K562 (cell line): Measurements from ENCODE around the gene KCNN3. TPM values are rescaled to one million over a fixed set of nuclear protein-coding genes. Genes with fewer than 3 reads are reported as not detected.

Experiments used
- ATAC-seq: fragments of 200-7000 bp; cut with Tn5 transposase; 3 replicates; pipeline ENCODE4 v1.9.1; 2020; ENCODE audit warnings: moderate library complexity
- BruUV-seq: library from RNA; stranded (reverse); fragments of 400-500 nt; replicated peaks from 2 replicates; lab custom pipeline; 2021; lab: Mats Ljungman, UMichigan
- CTCF ChIA-PET: fragments of 300-600 bp; formaldehyde crosslinking; extraction: SDS; loops from one replicate; lab custom pipeline; 2021; ENCODE audit warnings: low intra/inter-chr PET ratio; lab: Yijun Ruan, JAX
- POLR2A ChIA-PET: fragments of 300-600, 350-650 bp; sonication (Branson Sonifier 250); formaldehyde crosslinking; extraction: SDS; loops from one replicate; lab custom pipeline; 2021; ENCODE audit warnings: antibody characterized with exemption, inconsistent platforms; lab: Yijun Ruan, JAX
- DNase-seq, 4 experiments: peaks; one replicate each; pipeline versions ENCODE4 v3.0.0 to v3.0.0-alpha.2; 2011 to 2018; ENCODE audit warnings: low spot score in 3 of 4, mixed read lengths in 3 of 4; ENCODE audit errors: extremely low read depth in 1 of 4
- FAIRE-seq: peaks from 2 replicates; lab custom pipeline; 2011; peaks lifted over from hg19 to GRCh38; lab: Jason Lieb, UNC
- H2AFZ ChIP-seq: 2 replicates; pipeline ENCODE4 v1.6.0; 2011; ENCODE audit warnings: low read depth, low read length, control low read depth, inconsistent platforms
- H3K27ac ChIP-seq: fragments of 200-600 bp; 3 replicates; pipeline ENCODE4 v1.8.0; 2011; ENCODE audit warnings: low read depth, mild to moderate bottlenecking, control low read depth, inconsistent platforms, low read length, moderate library complexity, mixed read lengths; ENCODE audit errors: extremely low read depth
- H3K27me3 ChIP-seq, 2 experiments: fragments of 300-600 bp in 1 of 2; 2 replicates in 1 of 2; 3 replicates in 1 of 2; pipeline versions ENCODE4 v1.6.0 to v1.8.0; 2011; ENCODE audit warnings: inconsistent platforms in 2 of 2, low read length in 2 of 2, mild to moderate bottlenecking in 1 of 2, mixed read lengths in 1 of 2, moderate library complexity in 1 of 2; ENCODE audit not compliant: control insufficient read depth in 2 of 2, insufficient read depth in 2 of 2
- H3K36me3 ChIP-seq: fragments of 300-600 bp; 3 replicates; pipeline ENCODE4 v1.8.0; 2011; ENCODE audit warnings: mild to moderate bottlenecking, low read length, inconsistent platforms; ENCODE audit not compliant: control insufficient read depth, insufficient read depth
- H3K4me1 ChIP-seq, 2 experiments: fragments of 200-600 bp in 1 of 2; replicated peaks in 1 of 2; 2 replicates in 1 of 2; 3 replicates in 1 of 2; pipeline versions ENCODE4 v1.5.1 to v1.8.0; 2011; ENCODE audit warnings: inconsistent platforms in 2 of 2, low read length in 2 of 2, mild to moderate bottlenecking in 1 of 2, mixed read lengths in 1 of 2, moderate library complexity in 1 of 2; ENCODE audit not compliant: control insufficient read depth in 2 of 2, insufficient read depth in 2 of 2
- H3K4me2 ChIP-seq: 2 replicates; pipeline ENCODE4 v1.6.1; 2011; ENCODE audit warnings: low read length, control low read depth, inconsistent platforms, mixed read lengths; ENCODE audit not compliant: insufficient read depth
- H3K4me3 ChIP-seq: fragments of 200-600 bp; sonication (generic), shearing (Covaris generic); 2 replicates; pipeline ENCODE4 v1.5.1; 2016; ENCODE audit warnings: control low read depth, inconsistent platforms
- H3K79me2 ChIP-seq: fragments of 200-600 bp; 3 replicates; pipeline ENCODE4 v1.8.0; 2011; ENCODE audit warnings: low read length, inconsistent platforms; ENCODE audit not compliant: control insufficient read depth, insufficient read depth
- H3K9ac ChIP-seq, 2 experiments: 2 replicates each; pipeline versions ENCODE4 v1.6.0 to v1.6.1; 2011; ENCODE audit warnings: low read depth in 2 of 2, low read length in 2 of 2, control low read depth in 1 of 2, inconsistent platforms in 1 of 2, mild to moderate bottlenecking in 1 of 2, mixed read lengths in 1 of 2; ENCODE audit not compliant: insufficient read depth in 1 of 2
- H3K9me1 ChIP-seq: one replicate; pipeline ENCODE4 v1.6.0; 2011; ENCODE audit warnings: inconsistent platforms, mild to moderate bottlenecking, low read length, moderate library complexity; ENCODE audit not compliant: control insufficient read depth, insufficient read depth
- H3K9me3 ChIP-seq: replicated peaks from 2 replicates; pipeline ENCODE4 v1.5.1; 2011; ENCODE audit warnings: low read depth, low read length, inconsistent platforms; ENCODE audit not compliant: control insufficient read depth, insufficient read depth
- H4K20me1 ChIP-seq: replicated peaks from 2 replicates; pipeline ENCODE4 v1.6.1; 2011; ENCODE audit warnings: low read length, inconsistent platforms, mixed read lengths; ENCODE audit not compliant: control insufficient read depth, insufficient read depth
- BRF1 ChIP-seq: IDR thresholded peaks from 3 replicates; pipeline ENCODE4 v1.6.1; 2011; ENCODE audit warnings: borderline replicate concordance, mild to moderate bottlenecking; ENCODE audit not compliant: insufficient read length; ENCODE audit errors: extremely low read depth
- E2F5 ChIP-seq: sonication (generic); formaldehyde crosslinking; IDR thresholded peaks from 2 replicates; pipeline ENCODE4 v1.8.0; 2022; ENCODE audit warnings: mild to moderate bottlenecking, missing genetic modification reagents
- HSF4 ChIP-seq: fragments of 250-450 bp; sonication (Bioruptor Pico); IDR thresholded peaks from 2 replicates; pipeline ENCODE4 v2.1.2; 2022; ENCODE audit warnings: mild to moderate bottlenecking, moderate library complexity, borderline replicate concordance
- KAT7 ChIP-seq: sonication (generic); formaldehyde crosslinking; IDR thresholded peaks from 2 replicates; pipeline ENCODE4 v1.8.0; 2022; ENCODE audit warnings: missing genetic modification reagents, mild to moderate bottlenecking, borderline replicate concordance
- KLF10 ChIP-seq: fragments of 250-450 bp; sonication (Bioruptor Pico); IDR thresholded peaks from 2 replicates; pipeline ENCODE4 v1.6.1; 2021; ENCODE audit warnings: matching md5 sums
- MCM7 ChIP-seq, 2 experiments: fragments of 450-650 bp; IDR thresholded peaks; 2 replicates each; pipeline ENCODE4 v1.6.1; 2016 to 2018
- MEF2D ChIP-seq: conservative IDR thresholded peaks from 2 replicates; pipeline ENCODE4 v1.6.1; 2016; ENCODE audit warnings: low read depth, missing genetic modification characterization, missing compliant biosample characterization
- SMARCC2 ChIP-seq: fragments of 450-650 bp; IDR thresholded peaks from 2 replicates; pipeline ENCODE4 v1.6.1; 2017; ENCODE audit warnings: antibody characterized with exemption, moderate library complexity, mild to moderate bottlenecking, low read depth
- SRF ChIP-seq, 2 experiments: fragments of 250-450, 450-650 bp in 1 of 2; sonication (Bioruptor Pico) in 1 of 2; sonication (generic) in 1 of 2; formaldehyde crosslinking; IDR thresholded peaks; 2 replicates each; pipeline versions ENCODE4 v1.5.0 to v1.5.1; 2020 to 2022; ENCODE audit warnings: mild to moderate bottlenecking in 1 of 2, missing genetic modification reagents in 1 of 2
- STAG1 ChIP-seq: sonication (generic); formaldehyde crosslinking; IDR thresholded peaks from 2 replicates; pipeline ENCODE4 v1.5.0; 2020; ENCODE audit warnings: missing genetic modification reagents, borderline replicate concordance
- ZKSCAN3 ChIP-seq: fragments of 250-450 bp; sonication (Bioruptor Pico); IDR thresholded peaks from 2 replicates; pipeline ENCODE4 v1.4.0; 2020
- ZNF239 ChIP-seq: fragments of 250-450 bp; sonication (Bioruptor Pico); IDR thresholded peaks from 2 replicates; pipeline ENCODE4 v1.4.0; 2020; ENCODE audit warnings: mild to moderate bottlenecking
- ZNF778 ChIP-seq: fragments of 450-650 bp; formaldehyde crosslinking; IDR thresholded peaks from 2 replicates; pipeline ENCODE4 v1.4.0; 2020; ENCODE audit warnings: mild to moderate bottlenecking, moderate library complexity
- WGBS: fragments of 100-300 bp; shearing (Covaris generic); methylation state at CpG from one replicate; pipeline ENCODE4 v1.1.6; 2016; ENCODE audit warnings: low coverage, mixed read lengths; ENCODE audit not compliant: insufficient coverage; ENCODE audit errors: missing lambda C conversion rate; 5-methylcytosine and 5-hydroxymethylcytosine counted together
- in situ Hi-C: fragments of 300-500 bp; cut with MboI; formaldehyde crosslinking; loops from 4 replicates; pipeline ENCODE4 v1.15.0; 2018; ENCODE audit warnings: inconsistent platforms, mixed read lengths
- intact Hi-C: fragments of 100-400 bp; cut with micrococcal nuclease; formaldehyde crosslinking; loops from 2 replicates; pipeline ENCODE4 v1.14.2; 2022
- polyA plus RNA-seq, 8 experiments: library from polyadenylated mRNA; depleted of rRNA in 4 of 8; stranded (reverse) in 5 of 8; unstranded in 3 of 8; fragments of >200 nt; fragmentation: Nextera tagmentation in 2 of 8; fragmentation: Illumina TruSeq in 1 of 8; extraction: Ambion mirVana in 2 of 8; extraction: Trizol in 1 of 8; gene quantifications; 2 replicates each; pipeline versions ENCODE4 v1.2.1 to v1.2.3, GENCODE V29; 2011 to 2014; ENCODE audit warnings: inconsistent platforms in 1 of 8, missing spikeins in 1 of 8
- total RNA-seq, 7 experiments: library from RNA; depleted of rRNA in 6 of 7; stranded (reverse); fragments of >200 nt in 6 of 7; fragmentation: Illumina TruSeq in 2 of 7; extraction: Trizol in 2 of 7; gene quantifications; 2 replicates each; pipeline versions ENCODE4 v1.2.1 to v1.2.3, GENCODE V29; 2011 to 2021; ENCODE audit warnings: low replicate concordance in 1 of 7
- TF ChIP-seq, protein P1 (sequence below): sonication (generic); formaldehyde crosslinking; IDR thresholded peaks from 2 replicates; pipeline ENCODE4 v1.8.1; 2023; ENCODE audit warnings: mild to moderate bottlenecking, missing genetic modification reagents

KCNN3 gene
- total and polyA plus RNA-seq, 9 of the 15 experiments (the other 6 are each of a cell fraction or from before 2014, with no cell fraction given): 0.02 to 0.03 TPM; not detected in 7

DNA sequence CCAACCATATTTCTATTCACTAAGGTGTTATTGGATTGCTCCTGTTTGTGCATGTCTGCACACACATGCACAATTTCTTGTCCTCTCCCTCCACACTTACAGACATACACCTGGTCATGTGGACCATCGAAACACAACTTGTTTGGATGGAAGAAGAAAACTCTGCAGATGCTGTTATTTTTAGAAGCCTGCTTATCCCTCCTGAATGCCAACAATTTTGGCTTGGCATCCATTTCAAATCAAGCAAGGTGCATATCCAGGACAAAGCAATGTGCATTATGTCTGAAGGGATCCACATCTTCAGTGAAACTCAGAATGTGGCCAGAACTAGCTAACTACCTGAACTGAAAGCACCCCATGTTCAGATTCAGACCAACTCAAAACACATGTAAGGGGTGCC is 163.2 kb downstream of the KCNN3 start:
- no peak overlapping the region for H3K27ac ChIP-seq
- no peak overlapping the region for H3K9ac ChIP-seq
- no peak overlapping the region for H2AFZ ChIP-seq
- TF ChIP-seq SRF (CRISPR knock-in tag; IDR thresholded peaks at IDR 0.05): no peak
- TF ChIP-seq, all 486 proteins: peak for 0
- Histone ChIP-seq H3K27me3 (peaks cover 33 to 36% of the 10 kb centered on the region in 2 experiments), H3K36me3 (no peaks in the 10 kb centered on the region), H3K4me1 (no peaks in the 10 kb centered on the region), H3K79me2 (no peaks in the 10 kb centered on the region), H4K20me1 (no peaks in the 10 kb centered on the region), H3K4me2 (no peak overlapping the region), H3K4me3 (no peak overlapping the region), H3K9me3 (no peaks in the 10 kb centered on the region), H3K9me1 (no peaks in the 10 kb centered on the region)
- FAIRE-seq: no peak
- no peak for ATAC-seq
- intact Hi-C loops (no loop called here), in situ Hi-C loops (no loop called here)
- no peak for DNase-seq
- ChIA-PET POLR2A (interaction anchor here (1.9 kb wide), 1 partner anchor 8 kb away, joined by 5 read pairs; no protein-coding TSS in a partner anchor), CTCF (no interaction called here)
- no TSS peak for BruUV-seq
- WGBS: 0% methylated on average over 1 of the region's 1 CpG

DNA sequence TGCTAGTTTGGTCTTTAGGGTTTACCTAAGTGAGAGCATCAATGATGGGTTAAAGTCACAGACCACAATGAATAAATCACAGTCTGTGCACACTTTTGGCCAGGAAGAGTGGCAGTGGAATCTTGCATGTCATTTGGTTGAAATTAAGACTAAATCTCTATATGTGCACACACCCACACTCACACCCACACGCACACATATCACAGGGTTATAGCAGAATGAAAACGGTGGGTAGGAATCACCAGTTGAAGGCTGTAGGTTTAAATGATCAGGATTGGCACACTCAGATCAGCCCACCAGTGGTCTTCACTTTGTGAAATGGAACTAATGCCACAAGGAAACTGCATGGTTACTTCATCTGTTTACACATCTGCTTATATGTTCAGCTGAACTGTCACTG is 164.5 kb downstream of the KCNN3 start:
- intact Hi-C loops: no loop called here
- Histone ChIP-seq H3K27me3 (peaks cover 34 to 43% of the 10 kb centered on the region in 2 experiments), H3K9ac (no peak overlapping the region), H3K9me3 (no peaks in the 10 kb centered on the region), H3K4me1 (no peaks in the 10 kb centered on the region), H2AFZ (no peak overlapping the region), H3K4me2 (no peak overlapping the region), H3K27ac (no peak overlapping the region), H3K4me3 (no peak overlapping the region), H4K20me1 (no peaks in the 10 kb centered on the region), H3K36me3 (no peaks in the 10 kb centered on the region), H3K9me1 (no peaks in the 10 kb centered on the region), H3K79me2 (no peaks in the 10 kb centered on the region)
- FAIRE-seq (no peak), DNase-seq (no peak), ATAC-seq (no peak)
- BruUV-seq: no TSS peak
- POLR2A ChIA-PET: interaction anchor here (0.6 kb wide), 1 partner anchor 250 kb away, joined by 3 read pairs; the partner anchor contains the start of gene PBXIP1
- WGBS: 0% methylated on average over 2 of the region's 2 CpGs
- CTCF ChIA-PET: no interaction called here
- in situ Hi-C loops: no loop called here
- TF ChIP-seq ZNF778 (CRISPR knock-in tag): no peak
- no peak for TF ChIP-seq SMARCC2
- TF ChIP-seq E2F5 (CRISPR knock-in tag): no peak
- no peak for TF ChIP-seq MEF2D
- no peak for TF ChIP-seq STAG1
- TF ChIP-seq KAT7 (CRISPR knock-in tag): no peak
- no peak for TF ChIP-seq BRF1
- no peak for TF ChIP-seq KLF10 (CRISPR knock-in tag)
- TF ChIP-seq MCM7 (IDR thresholded peaks at IDR 0.05): no peak
- TF ChIP-seq HSF4 (CRISPR knock-in tag): no peak
- TF ChIP-seq, protein P1, sequence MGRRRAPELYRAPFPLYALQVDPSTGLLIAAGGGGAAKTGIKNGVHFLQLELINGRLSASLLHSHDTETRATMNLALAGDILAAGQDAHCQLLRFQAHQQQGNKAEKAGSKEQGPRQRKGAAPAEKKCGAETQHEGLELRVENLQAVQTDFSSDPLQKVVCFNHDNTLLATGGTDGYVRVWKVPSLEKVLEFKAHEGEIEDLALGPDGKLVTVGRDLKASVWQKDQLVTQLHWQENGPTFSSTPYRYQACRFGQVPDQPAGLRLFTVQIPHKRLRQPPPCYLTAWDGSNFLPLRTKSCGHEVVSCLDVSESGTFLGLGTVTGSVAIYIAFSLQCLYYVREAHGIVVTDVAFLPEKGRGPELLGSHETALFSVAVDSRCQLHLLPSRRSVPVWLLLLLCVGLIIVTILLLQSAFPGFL: no peak
- TF ChIP-seq ZKSCAN3 (CRISPR knock-in tag): no peak
- TF ChIP-seq ZNF239 (CRISPR knock-in tag): no peak
